ENCODE data around the gene CSF3R. TPM values are rescaled to one million over a fixed set of nuclear protein-coding genes. Genes with fewer than 3 reads are reported as not detected.

Gene CSF3R
- total and polyA plus RNA-seq, 2 experiments from 2014 or later = not detected

DNA sequence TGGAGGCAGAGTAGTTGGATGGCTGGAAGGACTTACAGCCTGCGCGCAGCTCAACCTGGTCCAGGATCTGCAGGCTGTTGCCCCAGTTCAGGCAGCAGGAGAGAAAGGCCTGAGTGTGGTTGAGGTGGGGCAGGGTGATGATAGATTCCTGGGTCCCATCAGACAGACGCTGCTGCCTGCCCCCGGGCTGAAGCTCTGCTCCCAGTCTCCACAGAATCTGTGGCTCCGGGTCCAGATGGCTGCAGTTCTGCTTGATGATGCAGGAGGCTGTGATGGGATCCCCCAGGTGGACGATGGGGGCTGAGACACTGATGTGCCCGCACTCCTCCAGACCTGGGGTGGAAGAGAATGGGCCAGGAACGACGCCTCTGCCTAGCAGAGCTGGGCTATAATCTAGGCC is 7.4 kb downstream of the CSF3R start:
- Histone ChIP-seq H3F3A (ENCODE audit: insufficient read depth) (no peaks in the 10 kb centered on the region), H2AFZ (no peak overlapping the region), H3K4me2 (ENCODE audit: unreplicated experiment) (no peak overlapping the region), H3K27me3 (replicated peaks; ENCODE audit: insufficient read depth) (no peaks in the 10 kb centered on the region; the same call in none of the 2 replicates), H3K9me3 (ENCODE audit: low read depth) (no peaks in the 10 kb centered on the region), H3K79me2 (ENCODE audit: insufficient read depth) (no peaks in the 10 kb centered on the region), H3K27ac (no peak overlapping the region), H4K20me1 (ENCODE audit: insufficient read depth) (no peaks in the 10 kb centered on the region), H3K9me2 (ENCODE audit: insufficient read depth) (no peaks in the 10 kb centered on the region), H3K4me1 (ENCODE audit: insufficient read depth) (no peaks in the 10 kb centered on the region), H3K9ac (no peak overlapping the region), H3K36me3 (ENCODE audit: low read depth) (no peaks in the 10 kb centered on the region), H3K4me3 (no peak overlapping the region)
- in situ Hi-C loops (cut with MboI) = no loop called here
- DNase-seq = no peak
- no peak for TF ChIP-seq EZH2phosphoT487 (IDR thresholded peaks at IDR 0.05; ENCODE audit: insufficient read depth, low read depth)
- TF ChIP-seq EZH2 (IDR thresholded peaks at IDR 0.05; ENCODE audit: insufficient read depth, poor library complexity, severe bottlenecking) = no peak
- 34 to 41% methylated on average over 8 to 9 of the region's 9 CpGs for WGBS, 2 experiments (ENCODE audit: low coverage in 1 of 2, low lambda C conversion rate in 2 of 2, missing lambda C conversion rate in 2 of 2)

DNA sequence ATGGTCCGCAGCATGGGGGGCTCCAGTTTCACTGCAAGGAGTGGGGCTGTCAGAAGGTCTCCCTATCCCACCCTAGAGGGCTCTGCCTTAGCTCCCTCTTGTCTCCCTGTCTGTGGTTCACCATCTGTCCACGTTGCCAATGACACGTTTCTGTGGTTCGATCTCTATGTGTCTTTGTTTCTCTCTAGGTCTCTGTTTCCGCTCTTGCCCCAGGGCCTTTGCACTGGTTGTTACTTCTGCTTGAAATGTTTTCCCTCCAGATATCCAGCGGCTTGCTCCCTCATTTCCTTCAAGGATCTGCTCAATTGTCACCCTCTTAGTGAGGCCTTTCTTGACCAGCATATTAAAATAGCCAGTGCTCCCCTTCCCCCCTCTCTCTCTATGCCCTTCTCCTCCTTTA is 10.1 kb downstream of the CSF3R start:
- WGBS, 2 experiments (ENCODE audit: low coverage in 1 of 2, low lambda C conversion rate in 2 of 2, missing lambda C conversion rate in 2 of 2) = 68 to 75% methylated on average over 6 of the region's 6 CpGs
- DNase-seq = no peak

DNA sequence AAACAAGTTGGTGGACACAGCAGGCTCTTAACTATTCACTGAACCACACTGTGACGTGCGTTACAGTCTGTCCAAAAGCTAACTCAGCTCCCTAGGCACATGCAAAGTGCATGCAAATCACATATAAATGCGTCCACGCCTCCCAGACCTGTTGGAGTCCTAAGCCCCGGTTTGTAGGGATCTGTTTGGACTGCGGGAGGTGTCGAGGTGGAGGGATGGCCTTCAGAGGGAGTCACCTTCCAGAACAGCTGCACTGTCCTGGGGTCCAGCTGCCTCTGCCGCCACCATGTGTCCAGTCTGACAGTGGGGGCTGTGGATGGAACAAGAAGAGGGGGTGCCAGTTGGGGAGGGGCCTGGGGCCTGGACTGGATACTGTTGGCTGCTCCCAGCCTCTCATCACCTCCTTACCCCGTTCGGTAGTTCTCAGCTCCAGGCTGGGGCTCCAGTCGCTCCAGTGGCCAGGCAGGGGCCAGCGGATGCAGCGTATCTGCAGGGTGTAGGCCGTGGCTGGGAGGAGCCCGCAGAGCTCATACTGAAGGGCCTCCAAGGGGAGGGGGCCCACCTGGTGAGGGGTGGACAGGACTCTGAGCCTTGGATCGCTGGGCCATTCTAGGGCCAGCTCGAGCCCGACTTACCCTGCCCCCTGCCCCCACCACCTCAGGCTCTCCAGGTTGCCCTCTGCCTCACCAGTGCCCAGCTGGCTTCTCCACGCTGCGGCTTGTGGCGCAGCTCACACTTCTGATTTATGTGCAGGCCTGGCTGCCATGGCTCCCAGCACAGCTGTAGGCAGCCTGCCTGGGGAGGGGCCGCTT is 10.7 kb downstream of the CSF3R start:
- no peaks in the 10 kb centered on the region for H3K9me3 ChIP-seq (ENCODE audit: low read depth)
- WGBS, 2 experiments (ENCODE audit: low coverage in 1 of 2, low lambda C conversion rate in 2 of 2, missing lambda C conversion rate in 2 of 2) = 46 to 53% methylated on average over 21 to 22 of the region's 22 CpGs
- no peaks in the 10 kb centered on the region for H3K4me1 ChIP-seq (ENCODE audit: insufficient read depth)
- no peaks in the 10 kb centered on the region; the same call in 1 of the 2 replicates for H3K27me3 ChIP-seq (replicated peaks; ENCODE audit: insufficient read depth)
- TF ChIP-seq EZH2 (IDR thresholded peaks at IDR 0.05; ENCODE audit: insufficient read depth, poor library complexity, severe bottlenecking) = no peak
- TF ChIP-seq EZH2phosphoT487 (IDR thresholded peaks at IDR 0.05; ENCODE audit: insufficient read depth, low read depth) = no peak
- H3K79me2 ChIP-seq (ENCODE audit: insufficient read depth) = no peaks in the 10 kb centered on the region
- no peaks in the 10 kb centered on the region for H3K36me3 ChIP-seq (ENCODE audit: low read depth)
- H3K4me3 ChIP-seq = no peak overlapping the region
- no peaks in the 10 kb centered on the region for H3K9me2 ChIP-seq (ENCODE audit: insufficient read depth)
- H2AFZ ChIP-seq = no peak overlapping the region
- H3K4me2 ChIP-seq (ENCODE audit: unreplicated experiment) = no peak overlapping the region
- H3K9ac ChIP-seq = no peak overlapping the region
- in situ Hi-C loops (cut with MboI) = no loop called here
- no peak overlapping the region for H3K27ac ChIP-seq
- DNase-seq = no peak
- no peaks in the 10 kb centered on the region for H4K20me1 ChIP-seq (ENCODE audit: insufficient read depth)
- no peaks in the 10 kb centered on the region for H3F3A ChIP-seq (ENCODE audit: insufficient read depth)

More for the DNA sequence above, 10.1 kb downstream of the CSF3R start:
- Histone ChIP-seq H2AFZ (no peak overlapping the region), H3K9me2 (ENCODE audit: insufficient read depth) (no peaks in the 10 kb centered on the region), H3K4me1 (ENCODE audit: insufficient read depth) (no peaks in the 10 kb centered on the region), H3K4me2 (ENCODE audit: unreplicated experiment) (no peak overlapping the region), H3K4me3 (no peak overlapping the region), H3K79me2 (ENCODE audit: insufficient read depth) (no peaks in the 10 kb centered on the region), H3K36me3 (ENCODE audit: low read depth) (no peaks in the 10 kb centered on the region), H3K27ac (no peak overlapping the region), H4K20me1 (ENCODE audit: insufficient read depth) (no peaks in the 10 kb centered on the region), H3K9me3 (ENCODE audit: low read depth) (no peaks in the 10 kb centered on the region), H3K27me3 (replicated peaks; ENCODE audit: insufficient read depth) (no peaks in the 10 kb centered on the region; the same call in 1 of the 2 replicates), H3F3A (ENCODE audit: insufficient read depth) (no peaks in the 10 kb centered on the region), H3K9ac (no peak overlapping the region)
- in situ Hi-C loops (cut with MboI) = no loop called here
- TF ChIP-seq EZH2phosphoT487 (IDR thresholded peaks at IDR 0.05; ENCODE audit: insufficient read depth, low read depth) (no peak), EZH2 (IDR thresholded peaks at IDR 0.05; ENCODE audit: insufficient read depth, poor library complexity, severe bottlenecking) (no peak)

DNA sequence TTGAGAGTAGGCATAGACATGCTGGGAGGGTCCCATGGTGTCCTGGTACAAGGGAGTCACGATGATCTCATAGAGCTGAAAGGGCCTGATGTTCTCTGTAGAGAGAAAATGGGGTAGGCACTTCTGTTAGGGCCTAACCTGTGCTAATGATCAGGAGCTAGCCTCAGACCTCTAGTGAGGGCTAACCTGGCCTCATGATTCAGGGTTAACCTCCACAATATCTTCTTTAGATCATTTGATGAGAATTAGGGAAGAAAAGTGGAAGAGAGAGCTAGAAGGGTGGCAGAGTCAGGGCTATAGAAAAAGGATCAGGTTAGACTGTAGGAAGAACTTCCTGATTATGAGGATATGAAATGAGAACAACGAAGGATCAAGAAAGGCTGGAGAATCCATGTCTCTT is 13.6 kb downstream of the CSF3R start:
- no peak for DNase-seq
- WGBS, 2 experiments (ENCODE audit: low coverage in 1 of 2, low lambda C conversion rate in 2 of 2, missing lambda C conversion rate in 2 of 2) = 36 to 40% methylated on average over 2 of the region's 2 CpGs
- no peak for TF ChIP-seq EZH2phosphoT487 (IDR thresholded peaks at IDR 0.05; ENCODE audit: insufficient read depth, low read depth)
- TF ChIP-seq EZH2 (IDR thresholded peaks at IDR 0.05; ENCODE audit: insufficient read depth, poor library complexity, severe bottlenecking) = no peak

More for the DNA sequence above, 13.6 kb downstream of the CSF3R start:
- no peak overlapping the region for H2AFZ ChIP-seq
- in situ Hi-C loops (cut with MboI) = no loop called here
- peaks cover 9% of the 10 kb centered on the region for H3K4me1 ChIP-seq (ENCODE audit: insufficient read depth)
- H3K36me3 ChIP-seq (ENCODE audit: low read depth) = no peaks in the 10 kb centered on the region
- no peaks in the 10 kb centered on the region for H3K27me3 ChIP-seq (replicated peaks; ENCODE audit: insufficient read depth)
- no peak overlapping the region for H3K4me3 ChIP-seq
- no peak overlapping the region for H3K9ac ChIP-seq
- H3K27ac ChIP-seq = no peak overlapping the region
- no peaks in the 10 kb centered on the region for H3K9me3 ChIP-seq (ENCODE audit: low read depth)
- no peaks in the 10 kb centered on the region for H3K9me2 ChIP-seq (ENCODE audit: insufficient read depth)
- H3F3A ChIP-seq (ENCODE audit: insufficient read depth) = no peaks in the 10 kb centered on the region
- H3K79me2 ChIP-seq (ENCODE audit: insufficient read depth) = no peaks in the 10 kb centered on the region
- no peaks in the 10 kb centered on the region for H4K20me1 ChIP-seq (ENCODE audit: insufficient read depth)
- H3K4me2 ChIP-seq (ENCODE audit: unreplicated experiment) = no peak overlapping the region
